ENCODE data around the gene PSME3IP1. TPM values are rescaled to one million over a fixed set of nuclear protein-coding genes. Genes with fewer than 3 reads are reported as not detected.

The PSME3IP1 gene
- polyA plus RNA-seq, 1 experiment: 68.9 TPM

DNA sequence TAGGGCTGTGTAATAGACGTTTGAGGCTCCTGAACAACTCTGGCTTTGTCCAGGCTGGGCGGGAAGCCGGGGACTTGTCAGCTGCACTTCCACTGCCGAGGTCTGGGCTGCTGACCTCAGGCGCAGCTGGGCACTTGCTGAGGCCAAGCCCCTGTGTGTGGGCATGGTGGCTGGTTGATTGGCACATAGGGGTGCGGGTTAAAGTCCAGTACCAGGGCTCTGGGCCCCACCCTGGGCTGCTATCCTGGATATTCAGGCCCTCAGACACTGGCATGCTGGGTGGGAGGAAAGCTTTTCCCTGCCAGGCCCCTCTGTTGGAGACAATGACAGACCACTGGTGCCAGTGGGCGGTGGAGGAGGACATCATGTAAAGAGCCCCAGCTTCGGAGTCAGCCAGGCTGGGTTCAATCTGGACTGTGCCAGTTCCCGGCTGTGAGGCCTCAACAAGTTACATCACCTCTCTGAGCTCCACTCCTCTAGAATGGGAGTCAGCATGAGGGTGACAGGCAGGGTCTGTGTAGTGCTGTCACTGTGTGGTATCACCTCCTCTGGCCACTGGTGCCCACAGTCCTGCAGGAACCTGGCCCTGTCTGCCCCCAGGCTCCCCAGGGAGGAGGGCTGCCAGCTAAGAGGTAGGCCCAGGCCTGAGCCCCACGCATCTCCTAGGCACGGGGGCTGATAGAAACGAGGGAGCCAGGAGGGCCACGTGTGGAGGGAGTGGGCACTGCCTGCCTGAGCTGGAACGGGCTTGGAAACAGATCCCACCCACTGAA lies 42.5 kb downstream of the PSME3IP1 start:
- ChIA-PET POLR2A (interaction anchor here (0.5 kb wide), 1 partner anchor 114 kb away, joined by 8 read pairs; no protein-coding TSS in a partner anchor), CTCF (interaction anchor here (0.6 to 1.2 kb wide), 2 partner anchors 50 to 303 kb away, joined by 3 to 5 read pairs; partner anchors contain the start of gene CPNE2)
- no peaks in the 10 kb centered on the region for H3K27me3 ChIP-seq (ENCODE audit: control insufficient read depth, insufficient read depth, low read length)
- no peaks in the 10 kb centered on the region; the same call in 1 of the 2 replicates for H3K9me3 ChIP-seq (ENCODE audit: control insufficient read depth, insufficient read depth, low read length)
- no peak for DNase-seq (ENCODE audit: low read depth, low spot score)
- no peak overlapping the region for H3K4me3 ChIP-seq (ENCODE audit: low read depth, low read length)
- no peak overlapping the region for H3K27ac ChIP-seq (ENCODE audit: low read depth, low read length)
- TF ChIP-seq, protein P1, sequence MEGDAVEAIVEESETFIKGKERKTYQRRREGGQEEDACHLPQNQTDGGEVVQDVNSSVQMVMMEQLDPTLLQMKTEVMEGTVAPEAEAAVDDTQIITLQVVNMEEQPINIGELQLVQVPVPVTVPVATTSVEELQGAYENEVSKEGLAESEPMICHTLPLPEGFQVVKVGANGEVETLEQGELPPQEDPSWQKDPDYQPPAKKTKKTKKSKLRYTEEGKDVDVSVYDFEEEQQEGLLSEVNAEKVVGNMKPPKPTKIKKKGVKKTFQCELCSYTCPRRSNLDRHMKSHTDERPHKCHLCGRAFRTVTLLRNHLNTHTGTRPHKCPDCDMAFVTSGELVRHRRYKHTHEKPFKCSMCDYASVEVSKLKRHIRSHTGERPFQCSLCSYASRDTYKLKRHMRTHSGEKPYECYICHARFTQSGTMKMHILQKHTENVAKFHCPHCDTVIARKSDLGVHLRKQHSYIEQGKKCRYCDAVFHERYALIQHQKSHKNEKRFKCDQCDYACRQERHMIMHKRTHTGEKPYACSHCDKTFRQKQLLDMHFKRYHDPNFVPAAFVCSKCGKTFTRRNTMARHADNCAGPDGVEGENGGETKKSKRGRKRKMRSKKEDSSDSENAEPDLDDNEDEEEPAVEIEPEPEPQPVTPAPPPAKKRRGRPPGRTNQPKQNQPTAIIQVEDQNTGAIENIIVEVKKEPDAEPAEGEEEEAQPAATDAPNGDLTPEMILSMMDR (IDR thresholded peaks at IDR 0.05; ENCODE audit: low read depth, low read length): no peak

GRCh38 chr16:57141822-57142631 lies 43.8 kb downstream of the PSME3IP1 start:
- no peak for DNase-seq (ENCODE audit: low read depth, low spot score)
- ChIA-PET CTCF (no interaction called here), POLR2A (interaction anchor here (0.6 kb wide), 1 partner anchor 24 kb away, joined by 3 read pairs; no protein-coding TSS in a partner anchor)
- H3K27ac ChIP-seq (ENCODE audit: low read depth, low read length): no peak overlapping the region
- H3K27me3 ChIP-seq (ENCODE audit: control insufficient read depth, insufficient read depth, low read length): no peaks in the 10 kb centered on the region
- no peaks in the 10 kb centered on the region; the same call in 1 of the 2 replicates for H3K9me3 ChIP-seq (ENCODE audit: control insufficient read depth, insufficient read depth, low read length)
- H3K4me3 ChIP-seq (ENCODE audit: low read depth, low read length): no peak overlapping the region
- TF ChIP-seq, protein P1 (IDR thresholded peaks at IDR 0.05; ENCODE audit: low read depth, low read length): no peak

- ChIA-PET CTCF (no interaction called here), POLR2A (interaction anchor here (0.6 kb wide), 1 partner anchor 25 kb away, joined by 3 read pairs; no protein-coding TSS in a partner anchor)
- no peak for DNase-seq (ENCODE audit: low read depth, low spot score)
- H3K27me3 ChIP-seq (ENCODE audit: control insufficient read depth, insufficient read depth, low read length): no peaks in the 10 kb centered on the region
- H3K27ac ChIP-seq (ENCODE audit: low read depth, low read length): no peak overlapping the region
- no peak overlapping the region for H3K4me3 ChIP-seq (ENCODE audit: low read depth, low read length)
- TF ChIP-seq, protein P1 (IDR thresholded peaks at IDR 0.05; ENCODE audit: low read depth, low read length): no peak
- no peaks in the 10 kb centered on the region; the same call in 1 of the 2 replicates for H3K9me3 ChIP-seq (ENCODE audit: control insufficient read depth, insufficient read depth, low read length)
Measured at GRCh38 chr16:57140931-57141668, 44.7 kb downstream of the PSME3IP1 start.

DNA sequence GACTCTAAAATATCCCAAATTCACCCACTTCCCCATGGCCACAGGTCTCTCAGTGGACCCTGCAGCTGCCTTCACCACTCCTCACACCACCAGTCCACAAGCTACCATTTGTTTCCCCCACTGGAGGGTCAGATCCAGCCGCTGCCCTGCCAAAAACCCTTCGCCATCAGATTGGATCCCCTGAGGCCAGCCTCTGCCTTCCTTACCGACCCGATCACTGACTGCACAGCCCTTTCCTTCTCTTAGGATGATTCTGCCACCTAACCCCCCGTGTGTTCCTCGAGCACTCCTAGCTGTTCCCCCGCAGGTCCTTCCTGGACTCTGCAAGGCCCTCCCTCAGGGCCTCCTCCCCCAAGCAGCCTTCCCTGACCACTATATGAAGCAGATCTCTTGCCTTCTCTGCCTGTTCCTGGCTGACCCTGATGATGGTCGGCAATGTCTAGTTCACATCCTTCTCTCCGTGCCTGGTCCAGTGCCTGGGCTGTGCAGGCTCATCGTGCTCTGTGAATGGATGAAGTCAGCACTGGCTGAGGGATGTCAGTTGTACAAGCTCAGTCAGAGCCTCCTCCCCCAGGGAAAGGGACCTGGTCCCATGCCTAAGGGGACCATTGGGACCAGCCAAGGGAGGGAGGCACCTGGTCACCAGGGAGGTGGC lies 47.4 kb downstream of the PSME3IP1 start:
- CTCF ChIA-PET: interaction anchor here (1.1 kb wide), 1 partner anchor 54 kb away, joined by 3 read pairs; no protein-coding TSS in a partner anchor
- Histone ChIP-seq H3K9me3 (ENCODE audit: control insufficient read depth, insufficient read depth, low read length) (no peaks in the 10 kb centered on the region; the same call in 1 of the 2 replicates), H3K27ac (ENCODE audit: low read depth, low read length) (no peak overlapping the region), H3K27me3 (ENCODE audit: control insufficient read depth, insufficient read depth, low read length) (no peaks in the 10 kb centered on the region), H3K4me3 (ENCODE audit: low read depth, low read length) (no peak overlapping the region)
- DNase-seq (ENCODE audit: low read depth, low spot score): no peak
- POLR2A ChIA-PET: no interaction called here
- TF ChIP-seq, protein P1 (IDR thresholded peaks at IDR 0.05; ENCODE audit: low read depth, low read length): no peak
